Endothelial cell (in vitro differentiated cells): ENCODE measurements around the gene PROK1. TPM values are rescaled to one million over a fixed set of nuclear protein-coding genes. Genes with fewer than 3 reads are reported as not detected.
"Not testable (repeated sequence)": the region's sequence is repeated elsewhere in the genome, so short reads cannot be mapped to it uniquely, and the experiment has no call there.

Experiments used
- DNase-seq: peaks from one replicate; pipeline ENCODE4 v3.0.0; 2021; ENCODE audit warnings: low spot score
- H3K27ac Mint-ChIP-seq: one replicate; pipeline ENCODE4 v1.8.0; 2021; ENCODE audit warnings: mixed read lengths, inconsistent platforms; ENCODE audit not compliant: unreplicated experiment
- H3K27me3 Mint-ChIP-seq: one replicate; pipeline ENCODE4 v1.8.0; 2021; ENCODE audit warnings: mild to moderate bottlenecking, moderate library complexity, mixed read lengths, inconsistent platforms; ENCODE audit not compliant: unreplicated experiment
- H3K36me3 Mint-ChIP-seq: one replicate; pipeline ENCODE4 v1.8.0; 2021; ENCODE audit warnings: mild to moderate bottlenecking, low read depth, mixed read lengths, inconsistent platforms; ENCODE audit not compliant: unreplicated experiment
- H3K4me1 Mint-ChIP-seq: one replicate; pipeline ENCODE4 v1.8.0; 2021; ENCODE audit warnings: mild to moderate bottlenecking, mixed read lengths, inconsistent platforms; ENCODE audit not compliant: unreplicated experiment
- H3K4me3 Mint-ChIP-seq: one replicate; pipeline ENCODE4 v1.8.0; 2021; ENCODE audit warnings: mild to moderate bottlenecking, mixed read lengths, inconsistent platforms; ENCODE audit not compliant: unreplicated experiment
- H3K9me3 Mint-ChIP-seq: one replicate; pipeline ENCODE4 v1.8.0; 2021; ENCODE audit warnings: mixed read lengths, inconsistent platforms; ENCODE audit not compliant: unreplicated experiment
- CTCF ChIP-seq: fragments of 200-600 bp; sonication (generic); IDR thresholded peaks from one replicate; pipeline ENCODE4 v1.5.0; 2021; ENCODE audit warnings: antibody characterized with exemption; ENCODE audit not compliant: unreplicated experiment
- total RNA-seq: library from RNA; stranded (reverse); fragmentation: NEBNext Ultra II Directional; extraction: Animal tissue kit (Norgen Biotek cat#: 25700); gene quantifications from one replicate; pipeline ENCODE4 v1.2.1, GENCODE V29; 2021; ENCODE audit not compliant: unreplicated experiment

Gene PROK1
- total RNA-seq, 1 donor from 2014 or later, result not detected

- no peak overlapping the region for H3K27ac Mint-ChIP-seq
- peaks cover 4% of the 10 kb centered on the region for H3K27me3 Mint-ChIP-seq
- no peak for DNase-seq
- H3K4me1 Mint-ChIP-seq, result peaks cover 11% of the 10 kb centered on the region
- no peak overlapping the region for H3K4me3 Mint-ChIP-seq
- no peaks in the 10 kb centered on the region for H3K9me3 Mint-ChIP-seq
- peaks cover 8% of the 10 kb centered on the region for H3K36me3 Mint-ChIP-seq
- TF ChIP-seq CTCF, result no peak
Measured at GRCh38 chr1:110438893-110439292, 12.1 kb upstream of the PROK1 start.

GRCh38 chr1:110439873-110440272 is 11.1 kb upstream of the PROK1 start:
- peaks cover 15% of the 10 kb centered on the region for H3K4me1 Mint-ChIP-seq
- not testable (repeated sequence) for H3K27ac Mint-ChIP-seq, H3K4me3 Mint-ChIP-seq, H3K27me3 Mint-ChIP-seq, H3K9me3 Mint-ChIP-seq, H3K36me3 Mint-ChIP-seq, DNase-seq

- Mint-ChIP-seq H3K36me3 (peaks cover 8% of the 10 kb centered on the region), H3K27me3 (peaks cover 6% of the 10 kb centered on the region), H3K4me1 (peaks cover 15% of the 10 kb centered on the region), H3K4me3 (no peak overlapping the region), H3K27ac (no peak overlapping the region), H3K9me3 (no peaks in the 10 kb centered on the region)
- no peak for TF ChIP-seq CTCF
- no peak for DNase-seq
Measured at GRCh38 chr1:110440877-110441276, 10.1 kb upstream of the PROK1 start.

- Mint-ChIP-seq H3K9me3 (no peaks in the 10 kb centered on the region), H3K4me1 (peaks cover 15% of the 10 kb centered on the region), H3K27ac (no peak overlapping the region), H3K27me3 (peaks cover 6% of the 10 kb centered on the region), H3K36me3 (peaks cover 8% of the 10 kb centered on the region), H3K4me3 (no peak overlapping the region)
- no peak for DNase-seq
- no peak for TF ChIP-seq CTCF
Measured at GRCh38 chr1:110441888-110442287, 9.1 kb upstream of the PROK1 start.

GRCh38 chr1:110443451-110443850 is 7.5 kb upstream of the PROK1 start:
- Mint-ChIP-seq H3K27me3 (peaks cover 6% of the 10 kb centered on the region), H3K4me3 (no peak overlapping the region), H3K4me1 (peaks cover 18% of the 10 kb centered on the region), H3K36me3 (peaks cover 7% of the 10 kb centered on the region), H3K9me3 (no peaks in the 10 kb centered on the region), H3K27ac (no peak overlapping the region)
- no peak for TF ChIP-seq CTCF
- no peak for DNase-seq

GRCh38 chr1:110444561-110444960 is 6.4 kb upstream of the PROK1 start:
- H3K27ac Mint-ChIP-seq, result no peak overlapping the region
- no peak for DNase-seq
- H3K36me3 Mint-ChIP-seq, result no peaks in the 10 kb centered on the region
- peak overlapping the region; percentile 29 for H3K4me3 Mint-ChIP-seq
- H3K9me3 Mint-ChIP-seq, result no peaks in the 10 kb centered on the region
- H3K27me3 Mint-ChIP-seq, result peaks cover 6% of the 10 kb centered on the region
- TF ChIP-seq CTCF, result no peak
- H3K4me1 Mint-ChIP-seq, result peaks cover 11% of the 10 kb centered on the region
